Erythroblast (primary cell): ENCODE results near the gene EDRF1.

Experiments used
- GATA1 ChIP-seq: IDR thresholded peaks from 2 replicates; pipeline ENCODE4 v1.6.1; 2011; ENCODE audit warnings: low read depth, mild to moderate bottlenecking, control low read depth, low read length, moderate library complexity
- POLR2A ChIP-seq: IDR thresholded peaks from 2 replicates; pipeline ENCODE4 v1.6.1; 2011; ENCODE audit warnings: mild to moderate bottlenecking, low read length

DNA sequence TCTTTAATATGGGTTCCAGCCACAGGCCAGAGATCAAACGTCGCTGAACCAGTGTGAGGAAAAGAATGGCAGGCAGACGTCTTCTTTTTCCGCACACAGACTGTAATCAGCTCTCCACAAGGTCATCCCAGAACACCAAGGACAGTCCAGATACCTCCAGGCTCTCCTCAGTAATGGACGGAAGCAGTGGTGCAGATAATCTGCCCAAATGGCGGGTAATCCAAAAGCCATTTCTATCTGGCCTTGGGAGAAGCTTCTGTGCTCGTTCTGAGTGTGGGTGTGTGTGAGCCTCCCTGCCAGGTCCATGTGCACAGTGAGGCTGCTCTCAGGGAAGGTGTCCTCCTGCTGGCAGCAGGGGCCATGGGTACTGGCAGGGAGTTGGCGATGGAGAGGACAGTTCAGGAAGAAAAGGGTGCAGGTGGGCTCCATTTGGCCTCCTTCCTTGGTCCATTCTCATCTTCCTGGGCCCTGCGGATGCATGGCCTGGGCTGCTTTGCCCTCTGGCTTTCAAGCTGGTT lies 21.0 kb upstream of the EDRF1 start:
- TF ChIP-seq POLR2A (no peak), GATA1 (no peak)
